Measurements from ENCODE around the gene BATF3. TPM values are rescaled to one million over a fixed set of nuclear protein-coding genes. Genes with fewer than 3 reads are reported as not detected.

Gene BATF3
- total RNA-seq, 1 donor from 2014 or later: 7.9 TPM

- Histone ChIP-seq H3K9me3 (no peaks in the 10 kb centered on the region), H3K27me3 (no peaks in the 10 kb centered on the region), H3K4me1 (no peaks in the 10 kb centered on the region), H3K4me3 (no peak overlapping the region), H3K27ac (no peak overlapping the region), H3K36me3 (no peaks in the 10 kb centered on the region)
- peak; percentile 62 to 72 for DNase-seq (ENCODE audit: extremely low spot score in 2 of 2)
- intact Hi-C loops (cut with DNase I): no loop called here
- TF ChIP-seq POLR2AphosphoS5 (IDR thresholded peaks at IDR 0.05; ENCODE audit: insufficient read depth in 1 of 2, low read depth in 1 of 2) (no peak), POLR2A (IDR thresholded peaks at IDR 0.05) (no peak), CTCF (IDR thresholded peaks at IDR 0.05) (no peak)
These were observed 8.0 kb downstream of the BATF3 start for GRCh38 chr1:212691561-212692071.

DNA sequence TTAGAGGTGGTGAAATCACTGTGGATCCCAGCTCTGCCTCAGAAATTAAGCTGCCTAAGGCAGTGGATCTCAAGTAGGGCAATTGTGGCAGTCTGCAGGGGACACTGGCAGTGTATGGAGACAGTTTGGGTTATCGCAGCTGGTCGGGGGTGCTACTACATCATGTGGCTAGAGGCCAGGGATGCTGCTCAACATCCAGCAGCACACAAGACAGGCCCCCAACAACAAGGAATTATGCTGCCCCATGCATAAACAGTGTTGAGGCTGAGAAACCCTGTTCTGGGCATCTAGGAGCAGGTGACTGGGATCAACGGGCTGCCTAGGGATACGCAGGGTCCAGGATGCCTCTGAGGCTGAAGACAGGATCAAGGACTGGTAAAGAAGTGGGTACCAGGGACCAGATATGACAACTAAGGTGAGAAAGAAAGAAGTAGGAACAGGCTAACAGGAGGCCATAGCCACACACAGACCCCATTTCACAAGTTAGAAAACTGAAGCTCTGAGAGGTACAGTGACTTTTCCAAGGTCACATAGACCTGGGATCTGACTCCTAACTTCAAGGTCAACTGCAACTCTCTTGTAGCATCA lies 8.7 kb downstream of the BATF3 start:
- intact Hi-C loops (cut with DNase I): no loop called here
- Histone ChIP-seq H3K27ac (no peak overlapping the region), H3K4me3 (no peak overlapping the region), H3K9me3 (no peaks in the 10 kb centered on the region), H3K36me3 (no peaks in the 10 kb centered on the region), H3K27me3 (no peaks in the 10 kb centered on the region), H3K4me1 (no peaks in the 10 kb centered on the region)
- peak; percentile 64 to 93 for DNase-seq (ENCODE audit: extremely low spot score in 2 of 2)
- TF ChIP-seq CTCF (IDR thresholded peaks at IDR 0.05) (no peak), POLR2AphosphoS5 (IDR thresholded peaks at IDR 0.05; ENCODE audit: insufficient read depth in 1 of 2, low read depth in 1 of 2) (no peak), POLR2A (IDR thresholded peaks at IDR 0.05) (no peak)

GRCh38 chr1:212689758-212690529 lies 9.7 kb downstream of the BATF3 start:
- Histone ChIP-seq H3K27me3 (no peaks in the 10 kb centered on the region), H3K4me3 (no peak overlapping the region), H3K4me1 (no peaks in the 10 kb centered on the region), H3K27ac (no peak overlapping the region), H3K36me3 (no peaks in the 10 kb centered on the region), H3K9me3 (no peaks in the 10 kb centered on the region)
- intact Hi-C loops (cut with DNase I): no loop called here
- TF ChIP-seq POLR2AphosphoS5 (IDR thresholded peaks at IDR 0.05; ENCODE audit: insufficient read depth in 1 of 2, low read depth in 1 of 2) (no peak), POLR2A (IDR thresholded peaks at IDR 0.05) (no peak), CTCF (IDR thresholded peaks at IDR 0.05) (no peak)
- peak; percentile 46 to 47 for DNase-seq (ENCODE audit: extremely low spot score in 2 of 2)

DNA sequence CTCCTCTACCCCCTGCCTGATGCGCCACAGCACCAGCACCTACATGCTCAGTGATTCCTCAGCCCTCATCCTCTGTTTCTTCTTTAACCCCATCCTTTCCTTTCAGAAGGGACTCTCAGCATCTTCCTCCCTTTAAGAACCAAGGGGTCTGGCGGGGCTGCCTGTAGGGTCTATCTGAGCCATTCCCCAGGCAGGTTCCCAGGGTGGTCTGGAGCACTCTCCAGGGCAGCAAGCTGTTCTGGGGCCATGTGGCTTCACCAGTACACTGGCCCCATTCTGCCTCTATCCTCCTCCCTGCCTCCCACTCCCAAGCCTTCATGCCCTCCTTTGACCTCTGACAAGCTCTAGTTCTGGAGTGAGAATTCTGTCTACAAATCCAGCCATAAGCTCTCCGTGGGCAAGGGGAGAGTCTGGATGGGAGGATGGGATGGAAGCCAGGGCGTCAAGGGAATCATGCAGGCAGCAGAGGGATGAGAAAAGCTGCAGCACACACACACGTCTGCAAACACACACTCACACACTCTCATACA lies 10.4 kb downstream of the BATF3 start:
- no peak for TF ChIP-seq POLR2AphosphoS5 (IDR thresholded peaks at IDR 0.05; ENCODE audit: insufficient read depth in 1 of 2, low read depth in 1 of 2)
- TF ChIP-seq POLR2A (IDR thresholded peaks at IDR 0.05): no peak
- no peak for TF ChIP-seq CTCF (IDR thresholded peaks at IDR 0.05)
- no peaks in the 10 kb centered on the region for H3K27me3 ChIP-seq
- no peaks in the 10 kb centered on the region for H3K4me1 ChIP-seq
- no peaks in the 10 kb centered on the region for H3K36me3 ChIP-seq
- H3K27ac ChIP-seq: no peak overlapping the region
- no peaks in the 10 kb centered on the region for H3K9me3 ChIP-seq
- DNase-seq (ENCODE audit: extremely low spot score in 2 of 2): peak; percentile 52 to 56
- intact Hi-C loops (cut with DNase I): no loop called here
- no peak overlapping the region for H3K4me3 ChIP-seq

All from vagina (tissue), 2 donors.